Caco-2 (cell line): Measurements from ENCODE around the gene ITGAE. TPM values are rescaled to one million over a fixed set of nuclear protein-coding genes. Genes with fewer than 3 reads are reported as not detected.

ENCODE experiments used
- BruUV-seq: library from RNA; stranded (reverse); fragments of 400-500 nt; replicated peaks from 2 replicates; lab custom pipeline; 2021; lab: Mats Ljungman, UMichigan
- CTCF ChIA-PET: fragments of 300-600 bp; sonication (Branson Sonifier 250); formaldehyde crosslinking; loops from one replicate; lab custom pipeline; 2022; ENCODE audit warnings: antibody characterized with exemption; lab: Charles Lee
- POLR2A ChIA-PET: fragments of 300-600 bp; sonication (Branson Sonifier 250); formaldehyde crosslinking; loops from one replicate; lab custom pipeline; 2022; ENCODE audit warnings: antibody characterized with exemption; lab: Charles Lee
- DNase-seq, 2 experiments: peaks; one replicate each; pipeline versions ENCODE4 v3.0.0 to v3.0.0-alpha.2; 2020 to 2022
- H3K27me3 ChIP-seq: replicated peaks from 2 replicates; pipeline ENCODE4 v1.6.0; 2011; ENCODE audit warnings: low read length; ENCODE audit not compliant: control insufficient read depth, insufficient read depth
- H3K36me3 ChIP-seq: 2 replicates; pipeline ENCODE4 v1.5.1; 2011; ENCODE audit warnings: low read length; ENCODE audit not compliant: control insufficient read depth, insufficient read depth
- H3K4me1 ChIP-seq: fragments of 250-450 bp; sonication (Bioruptor Pico); 2 replicates; pipeline ENCODE4 v1.5.1; 2020; ENCODE audit warnings: mild to moderate bottlenecking
- H3K4me3 ChIP-seq: 2 replicates; pipeline ENCODE4 v1.5.1; 2011; ENCODE audit warnings: low read depth, mild to moderate bottlenecking, control low read depth, low read length
- H3K9me3 ChIP-seq: fragments of 250-450 bp; sonication (Bioruptor Pico); 2 replicates; pipeline ENCODE4 v1.5.1; 2020; ENCODE audit warnings: mild to moderate bottlenecking, moderate library complexity
- H3K27ac Mint-ChIP-seq: one replicate; pipeline ENCODE4 v1.8.0; 2022; ENCODE audit warnings: mixed read lengths; ENCODE audit not compliant: unreplicated experiment
- H3K27me3 Mint-ChIP-seq: one replicate; pipeline ENCODE4 v1.8.0; 2022; ENCODE audit warnings: mixed read lengths; ENCODE audit not compliant: insufficient read depth, unreplicated experiment
- H3K36me3 Mint-ChIP-seq: one replicate; pipeline ENCODE4 v1.8.0; 2022; ENCODE audit warnings: mild to moderate bottlenecking, mixed read lengths; ENCODE audit not compliant: insufficient read depth, unreplicated experiment
- H3K4me1 Mint-ChIP-seq: one replicate; pipeline ENCODE4 v1.8.0; 2022; ENCODE audit warnings: low read depth, mixed read lengths; ENCODE audit not compliant: unreplicated experiment
- H3K4me3 Mint-ChIP-seq: one replicate; pipeline ENCODE4 v1.8.0; 2022; ENCODE audit warnings: mild to moderate bottlenecking, moderate library complexity, mixed read lengths; ENCODE audit not compliant: unreplicated experiment
- H3K9me3 Mint-ChIP-seq: one replicate; pipeline ENCODE4 v1.8.0; 2022; ENCODE audit warnings: mixed read lengths; ENCODE audit not compliant: unreplicated experiment
- CTCF ChIP-seq, 2 experiments: fragments of 200-600 bp in 1 of 2; IDR thresholded peaks; 1 replicate in 1 of 2; 2 replicates in 1 of 2; pipeline versions ENCODE4 v1.5.1 to v1.8.0; 2011 to 2022; ENCODE audit warnings: antibody characterized with exemption in 1 of 2, control low read depth in 1 of 2, inconsistent platforms in 1 of 2, low read depth in 1 of 2, low read length in 1 of 2, mild to moderate bottlenecking in 1 of 2, moderate library complexity in 1 of 2; ENCODE audit not compliant: insufficient read depth in 1 of 2, severe bottlenecking in 1 of 2, unreplicated experiment in 1 of 2
- intact Hi-C: fragments of 100-400 bp; cut with micrococcal nuclease; formaldehyde crosslinking; loops from one replicate; pipeline ENCODE4 v1.10.0; 2022; ENCODE audit not compliant: unreplicated experiment
- total RNA-seq: library from RNA; stranded (reverse); gene quantifications from 2 replicates; pipeline ENCODE4 v1.2.3, GENCODE V29; 2022

ITGAE gene
- total RNA-seq, 1 experiment from 2014 or later, result 12.8 TPM

GRCh38 chr17:3672571-3672970 lies 128.4 kb downstream of the ITGAE start:
- H3K4me3 ChIP-seq, result no peak overlapping the region
- intact Hi-C loops, result no loop called here
- POLR2A ChIA-PET, result no interaction called here

DNA sequence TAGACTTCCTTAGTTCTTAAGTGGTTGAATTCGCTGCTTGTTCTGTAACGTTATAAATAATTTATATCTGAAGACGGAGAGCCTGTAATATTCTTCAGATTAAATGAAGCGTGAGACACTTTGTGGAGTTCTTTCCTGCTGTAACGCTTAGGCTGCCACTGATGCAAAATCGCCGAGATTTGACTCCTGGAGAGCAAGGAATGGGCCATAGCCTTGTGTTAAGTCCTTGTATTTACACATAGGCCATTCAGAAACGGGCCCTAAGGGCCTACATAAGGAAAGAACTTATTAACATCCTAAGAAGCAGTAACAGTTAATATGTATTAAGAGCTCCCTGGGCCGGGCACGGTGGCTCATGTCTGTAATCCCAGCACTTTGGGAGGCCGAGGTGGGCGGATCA lies 131.4 kb downstream of the ITGAE start:
- H3K27me3 Mint-ChIP-seq, result no peaks in the 10 kb centered on the region

More at GRCh38 chr17:3672571-3672970, 128.4 kb downstream of the ITGAE start:
- H3K4me3 Mint-ChIP-seq, result no peak overlapping the region
- no peaks in the 10 kb centered on the region for H3K4me1 Mint-ChIP-seq
- no peaks in the 10 kb centered on the region for H3K27me3 Mint-ChIP-seq
- H3K36me3 Mint-ChIP-seq, result peaks cover 16% of the 10 kb centered on the region
- no peaks in the 10 kb centered on the region for H3K36me3 ChIP-seq
- BruUV-seq, result no TSS peak
- H3K27me3 ChIP-seq, result no peaks in the 10 kb centered on the region
- DNase-seq, result no peak
- no peak for TF ChIP-seq CTCF (IDR thresholded peaks at IDR 0.05; ENCODE audit: insufficient read depth in 1 of 2, low read depth in 1 of 2, low read length in 1 of 2, severe bottlenecking in 1 of 2, unreplicated experiment in 1 of 2)
- no peak overlapping the region for H3K27ac Mint-ChIP-seq
- H3K9me3 ChIP-seq, result no peaks in the 10 kb centered on the region
- no peaks in the 10 kb centered on the region for H3K9me3 Mint-ChIP-seq
- CTCF ChIA-PET, result no interaction called here
- H3K4me1 ChIP-seq, result no peaks in the 10 kb centered on the region

DNA sequence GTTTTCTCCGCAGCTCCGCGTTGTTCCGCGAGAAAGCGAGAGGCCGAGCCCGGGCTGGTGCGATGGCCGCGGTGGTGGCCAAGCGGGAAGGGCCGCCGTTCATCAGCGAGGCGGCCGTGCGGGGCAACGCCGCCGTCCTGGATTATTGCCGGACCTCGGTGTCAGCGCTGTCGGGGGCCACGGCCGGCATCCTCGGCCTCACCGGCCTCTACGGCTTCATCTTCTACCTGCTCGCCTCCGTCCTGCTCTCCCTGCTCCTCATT lies 132.0 kb downstream of the ITGAE start:
- no peaks in the 10 kb centered on the region for H3K9me3 ChIP-seq
- 0 out of 2 replicates have a peak, but pooled peaks cover 4% of the 10 kb centered on the region for H3K4me1 ChIP-seq
- no peaks in the 10 kb centered on the region for H3K27me3 ChIP-seq
- H3K9me3 Mint-ChIP-seq, result no peaks in the 10 kb centered on the region
- ChIA-PET CTCF (no interaction called here), POLR2A (interaction anchor here (1.0 kb wide), 1 partner anchor 33 kb away, joined by 5 read pairs; the partner anchor contains the start of genes CTNS and SHPK)
- no peaks in the 10 kb centered on the region for H3K4me1 Mint-ChIP-seq
- no peaks in the 10 kb centered on the region for H3K27me3 Mint-ChIP-seq
- BruUV-seq, result TSS peak; percentile 94
- no peak for TF ChIP-seq CTCF (IDR thresholded peaks at IDR 0.05; ENCODE audit: insufficient read depth in 1 of 2, low read depth in 1 of 2, low read length in 1 of 2, severe bottlenecking in 1 of 2, unreplicated experiment in 1 of 2)
- peaks cover 32% of the 10 kb centered on the region for H3K36me3 Mint-ChIP-seq
- peak overlapping the region; percentile 93 for H3K4me3 Mint-ChIP-seq
- no peaks in the 10 kb centered on the region for H3K36me3 ChIP-seq
- peak overlapping the region; percentile 95 for H3K27ac Mint-ChIP-seq
- intact Hi-C loops, result no loop called here
- DNase-seq, result no peak
- H3K4me3 ChIP-seq, result peak overlapping the region; percentile 81

More for the DNA sequence above, 131.4 kb downstream of the ITGAE start:
- peak overlapping the region; percentile 95 for H3K27ac Mint-ChIP-seq
- peaks cover 32% of the 10 kb centered on the region for H3K36me3 Mint-ChIP-seq
- TF ChIP-seq CTCF (IDR thresholded peaks at IDR 0.05; ENCODE audit: insufficient read depth in 1 of 2, low read depth in 1 of 2, low read length in 1 of 2, severe bottlenecking in 1 of 2, unreplicated experiment in 1 of 2), result no peak
- H3K9me3 Mint-ChIP-seq, result no peaks in the 10 kb centered on the region
- Histone ChIP-seq H3K9me3 (no peaks in the 10 kb centered on the region), H3K27me3 (no peaks in the 10 kb centered on the region), H3K4me1 (0 out of 2 replicates have a peak, but pooled peaks cover 4% of the 10 kb centered on the region), H3K36me3 (no peaks in the 10 kb centered on the region), H3K4me3 (peak overlapping the region; percentile 81)
- BruUV-seq, result no TSS peak
- no peaks in the 10 kb centered on the region for H3K4me1 Mint-ChIP-seq
- intact Hi-C loops, result no loop called here
- H3K4me3 Mint-ChIP-seq, result peak overlapping the region; percentile 93
- POLR2A ChIA-PET, result interaction anchor here (1.0 kb wide), 1 partner anchor 33 kb away, joined by 5 read pairs; the partner anchor contains the start of genes CTNS and SHPK
- CTCF ChIA-PET, result no interaction called here
- DNase-seq, result no peak
